GM12891 (cell line): Measurements from ENCODE around the gene SULT2A1.
"Not testable (repeated sequence)": the region's sequence is repeated elsewhere in the genome, so short reads cannot be mapped to it uniquely, and the experiment has no call there.

Source experiments
- PAX5 ChIP-seq: IDR thresholded peaks from 2 replicates; pipeline ENCODE4 v1.6.1; 2011; ENCODE audit warnings: low read length, moderate library complexity, mild to moderate bottlenecking; ENCODE audit not compliant: insufficient read depth, severe bottlenecking
- POLR2A ChIP-seq: IDR thresholded peaks from 2 replicates; pipeline ENCODE4 v1.6.1; 2011; ENCODE audit warnings: low read depth, low read length, control low read depth
- POLR2AphosphoS5 ChIP-seq: IDR thresholded peaks from 2 replicates; pipeline ENCODE4 v1.6.1; 2011; ENCODE audit warnings: low read depth, low read length, control low read depth
- TAF1 ChIP-seq: IDR thresholded peaks from 2 replicates; pipeline ENCODE4 v1.6.1; 2011; ENCODE audit warnings: low read depth, low read length, control low read depth

DNA sequence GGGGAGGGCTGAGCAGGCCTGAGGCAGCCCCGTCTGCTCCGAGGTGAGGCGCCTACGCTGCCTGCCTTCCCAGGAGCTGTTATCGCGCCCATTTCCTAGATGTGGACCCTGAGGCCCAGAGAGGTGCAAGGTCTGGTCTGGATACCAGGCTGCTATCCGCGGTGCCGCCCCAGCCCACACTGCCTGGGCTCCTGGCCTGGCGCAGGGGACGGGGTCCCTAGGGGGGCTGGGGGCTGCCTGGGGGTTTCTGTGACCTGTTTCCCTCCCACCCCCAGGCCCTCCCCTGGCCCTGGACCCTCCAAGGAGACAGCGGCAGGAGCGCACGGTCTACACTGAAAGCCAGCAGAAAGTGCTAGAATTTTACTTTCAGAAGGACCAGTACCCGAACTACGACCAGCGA is 26.3 kb downstream of the SULT2A1 start:
- TF ChIP-seq POLR2A, TAF1, POLR2AphosphoS5, PAX5: not testable (repeated sequence)
